GM21717 (cell line): ENCODE measurements around the gene PXMP4.

Experiments used
- ATAC-seq: cut with Tn5 transposase; IDR thresholded peaks from one replicate; pipeline ENCODE4 v1.9.1; 2021; ENCODE audit warnings: mild to moderate bottlenecking, moderate library complexity; ENCODE audit not compliant: unreplicated experiment

The PXMP4 gene

GRCh38 chr20:33732166-33732970 lies 12.3 kb upstream of the PXMP4 start:
- peak; percentile 46 for ATAC-seq

GRCh38 chr20:33731693-33732165 lies 11.6 kb upstream of the PXMP4 start, which contains the start of gene ZNF341:
Gene ZNF341 (plus strand): TSS chr20:33731996. CDS start chr20:33732022, 26 bp downstream.
- peak; percentile 74 for ATAC-seq

GRCh38 chr20:33730946-33731692 lies 11.0 kb upstream of the PXMP4 start:
- no peak for ATAC-seq

GRCh38 chr20:33729101-33729500 lies 9.0 kb upstream of the PXMP4 start:
- no peak for ATAC-seq

GRCh38 chr20:33728463-33728862 lies 8.4 kb upstream of the PXMP4 start:
- no peak for ATAC-seq

- no peak for ATAC-seq
These were observed 7.7 kb upstream of the PXMP4 start for GRCh38 chr20:33727806-33728205.

GRCh38 chr20:33727115-33727479 lies 7.0 kb upstream of the PXMP4 start:
- no peak for ATAC-seq

GRCh38 chr20:33725607-33726264 lies 5.6 kb upstream of the PXMP4 start:
- no peak for ATAC-seq

GRCh38 chr20:33724439-33725094 lies 4.5 kb upstream of the PXMP4 start:
- ATAC-seq: no peak

GRCh38 chr20:33721391-33722140 lies 1.5 kb upstream of the PXMP4 start:
- no peak for ATAC-seq

GRCh38 chr20:33719277-33719988 lies 677 bp downstream of the PXMP4 start:
- ATAC-seq: no peak

GRCh38 chr20:33716498-33716897 lies 3.6 kb downstream of the PXMP4 start:
- no peak for ATAC-seq

GRCh38 chr20:33713865-33714367 lies 6.2 kb downstream of the PXMP4 start:
- no peak for ATAC-seq

GRCh38 chr20:33711446-33711738 lies 8.7 kb downstream of the PXMP4 start:
- ATAC-seq: no peak

GRCh38 chr20:33710681-33711445 lies 9.2 kb downstream of the PXMP4 start:
- ATAC-seq: no peak

GRCh38 chr20:33709905-33710541 lies 10.1 kb downstream of the PXMP4 start:
- ATAC-seq: no peak

- no peak for ATAC-seq
These were observed 10.7 kb downstream of the PXMP4 start for GRCh38 chr20:33709398-33709797.

GRCh38 chr20:33707668-33708067 lies 12.4 kb downstream of the PXMP4 start:
- ATAC-seq: no peak
